Measurements from ENCODE around the gene SCAANT1. TPM values are rescaled to one million over a fixed set of nuclear protein-coding genes. Genes with fewer than 3 reads are reported as not detected.

The SCAANT1 gene
- total and polyA plus RNA-seq, 2 donors (not counting 1 experiment from before 2014, with no cell fraction given): 1.7 TPM; not detected in 1

- Histone ChIP-seq H3K36me3 (ENCODE audit: control insufficient read depth, insufficient read depth, low read length) (no peaks in the 10 kb centered on the region), H3K27me3 (ENCODE audit: control insufficient read depth, insufficient read depth, low read length) (no peaks in the 10 kb centered on the region), H3K27ac (ENCODE audit: insufficient read depth, low read length) (no peak overlapping the region), H2AFZ (ENCODE audit: low read length) (no peak overlapping the region), H3K9ac (ENCODE audit: insufficient read depth, low read length) (no peak overlapping the region), H3K9me3 (ENCODE audit: control insufficient read depth, insufficient read depth, low read depth, low read length) (no peaks in the 10 kb centered on the region), H3K4me2 (ENCODE audit: extremely low read depth, insufficient read depth, low read length) (no peak overlapping the region), H4K20me1 (ENCODE audit: control insufficient read depth, extremely low read depth, insufficient read depth, low read length) (no peaks in the 10 kb centered on the region), H3K4me3 (replicated peaks in 1 of 4; ENCODE audit: control extremely low read depth in 1 of 4, insufficient read depth in 1 of 4, low read depth in 3 of 4, low read length in 4 of 4) (no peak overlapping the region), H3K4me1 (ENCODE audit: control insufficient read depth, extremely low read depth, insufficient read depth, low read length) (peaks cover 5% of the 10 kb centered on the region), H3K79me2 (ENCODE audit: control insufficient read depth, insufficient read depth, low read length) (peaks cover 21% of the 10 kb centered on the region)
- TF ChIP-seq CTCF (conservative IDR thresholded peaks at IDR 0.05 in 1 of 2, IDR thresholded peaks at IDR 0.05 in 1 of 2; ENCODE audit: low read depth in 1 of 2, low read length in 2 of 2): no peak
- no peak for TF ChIP-seq EZH2 (IDR thresholded peaks at IDR 0.05; ENCODE audit: low read length, missing control alignments)
- no peak for DNase-seq (ENCODE audit: low read depth in 2 of 2)
Measured at GRCh38 chr3:63942528-63942927, 30.3 kb upstream of the SCAANT1 start.

GRCh38 chr3:63940389-63940757 is 28.2 kb upstream of the SCAANT1 start:
- H3K79me2 ChIP-seq (ENCODE audit: control insufficient read depth, insufficient read depth, low read length): peaks cover 21% of the 10 kb centered on the region
- H3K4me3 ChIP-seq (replicated peaks in 1 of 4; ENCODE audit: control extremely low read depth in 1 of 4, insufficient read depth in 1 of 4, low read depth in 3 of 4, low read length in 4 of 4): no peak overlapping the region
- no peaks in the 10 kb centered on the region for H3K9me3 ChIP-seq (ENCODE audit: control insufficient read depth, insufficient read depth, low read depth, low read length)
- H4K20me1 ChIP-seq (ENCODE audit: control insufficient read depth, extremely low read depth, insufficient read depth, low read length): no peaks in the 10 kb centered on the region
- peaks cover under 1% of the 10 kb centered on the region for H3K4me1 ChIP-seq (ENCODE audit: control insufficient read depth, extremely low read depth, insufficient read depth, low read length)
- H3K27me3 ChIP-seq (ENCODE audit: control insufficient read depth, insufficient read depth, low read length): no peaks in the 10 kb centered on the region
- H3K4me2 ChIP-seq (ENCODE audit: extremely low read depth, insufficient read depth, low read length): no peak overlapping the region
- no peak overlapping the region for H3K27ac ChIP-seq (ENCODE audit: insufficient read depth, low read length)
- TF ChIP-seq CTCF (conservative IDR thresholded peaks at IDR 0.05 in 1 of 2, IDR thresholded peaks at IDR 0.05 in 1 of 2; ENCODE audit: low read depth in 1 of 2, low read length in 2 of 2): no peak
- no peak for TF ChIP-seq EZH2 (IDR thresholded peaks at IDR 0.05; ENCODE audit: low read length, missing control alignments)
- H2AFZ ChIP-seq (ENCODE audit: low read length): no peak overlapping the region
- no peaks in the 10 kb centered on the region for H3K36me3 ChIP-seq (ENCODE audit: control insufficient read depth, insufficient read depth, low read length)
- no peak overlapping the region for H3K9ac ChIP-seq (ENCODE audit: insufficient read depth, low read length)
- peak; percentile 80 to 90 for DNase-seq (ENCODE audit: low read depth in 2 of 2)

GRCh38 chr3:63937661-63938651 is 25.8 kb upstream of the SCAANT1 start:
- no peak overlapping the region for H3K27ac ChIP-seq (ENCODE audit: insufficient read depth, low read length)
- H4K20me1 ChIP-seq (ENCODE audit: control insufficient read depth, extremely low read depth, insufficient read depth, low read length): no peaks in the 10 kb centered on the region
- H3K4me3 ChIP-seq (replicated peaks in 1 of 4; ENCODE audit: control extremely low read depth in 1 of 4, insufficient read depth in 1 of 4, low read depth in 3 of 4, low read length in 4 of 4): no peak overlapping the region
- peaks cover 39% of the 10 kb centered on the region for H3K79me2 ChIP-seq (ENCODE audit: control insufficient read depth, insufficient read depth, low read length)
- H3K4me2 ChIP-seq (ENCODE audit: extremely low read depth, insufficient read depth, low read length): no peak overlapping the region
- TF ChIP-seq EZH2 (IDR thresholded peaks at IDR 0.05; ENCODE audit: low read length, missing control alignments): no peak
- TF ChIP-seq CTCF (conservative IDR thresholded peaks at IDR 0.05 in 1 of 2, IDR thresholded peaks at IDR 0.05 in 1 of 2; ENCODE audit: low read depth in 1 of 2, low read length in 2 of 2): no peak
- H2AFZ ChIP-seq (ENCODE audit: low read length): no peak overlapping the region
- no peaks in the 10 kb centered on the region for H3K27me3 ChIP-seq (ENCODE audit: control insufficient read depth, insufficient read depth, low read length)
- no peak overlapping the region for H3K9ac ChIP-seq (ENCODE audit: insufficient read depth, low read length)
- no peaks in the 10 kb centered on the region for H3K36me3 ChIP-seq (ENCODE audit: control insufficient read depth, insufficient read depth, low read length)
- H3K9me3 ChIP-seq (ENCODE audit: control insufficient read depth, insufficient read depth, low read depth, low read length): no peaks in the 10 kb centered on the region
- no peaks in the 10 kb centered on the region for H3K4me1 ChIP-seq (ENCODE audit: control insufficient read depth, extremely low read depth, insufficient read depth, low read length)
- DNase-seq (ENCODE audit: low read depth in 2 of 2): no peak

Measured in fibroblast of lung (primary cell).